Glutamatergic neuron (in vitro differentiated cells): ENCODE results near the gene ARIH2. TPM values are rescaled to one million over a fixed set of nuclear protein-coding genes. Genes with fewer than 3 reads are reported as not detected.
A peak's percentile ranks its signal among the peaks of the same experiment; 100 is the strongest.

Experiments used
- DNase-seq: peaks from one replicate; pipeline ENCODE4 v3.0.0; 2022
- H3K27ac Mint-ChIP-seq: one replicate; pipeline ENCODE4 v1.8.0; 2020; ENCODE audit warnings: mild to moderate bottlenecking, mixed read lengths, inconsistent platforms; ENCODE audit not compliant: unreplicated experiment
- H3K27me3 Mint-ChIP-seq: one replicate; pipeline ENCODE4 v1.8.0; 2020; ENCODE audit warnings: mild to moderate bottlenecking, moderate library complexity, mixed read lengths, inconsistent platforms; ENCODE audit not compliant: unreplicated experiment
- H3K36me3 Mint-ChIP-seq: one replicate; pipeline ENCODE4 v1.8.0; 2020; ENCODE audit warnings: mild to moderate bottlenecking, mixed read lengths, inconsistent platforms; ENCODE audit not compliant: unreplicated experiment
- H3K4me1 Mint-ChIP-seq: one replicate; pipeline ENCODE4 v1.8.0; 2020; ENCODE audit warnings: mild to moderate bottlenecking, low read depth, mixed read lengths, inconsistent platforms; ENCODE audit not compliant: unreplicated experiment
- H3K4me3 Mint-ChIP-seq: one replicate; pipeline ENCODE4 v1.8.0; 2020; ENCODE audit warnings: mild to moderate bottlenecking, mixed read lengths, inconsistent platforms; ENCODE audit not compliant: unreplicated experiment
- H3K9me3 Mint-ChIP-seq: one replicate; pipeline ENCODE4 v1.8.0; 2020; ENCODE audit warnings: mild to moderate bottlenecking, moderate library complexity, mixed read lengths, inconsistent platforms; ENCODE audit not compliant: unreplicated experiment
- total RNA-seq: library from RNA; stranded (reverse); fragmentation: NEBNext Ultra II Directional; extraction: Animal tissue kit (Norgen Biotek cat#: 25700); gene quantifications from one replicate; pipeline ENCODE4 v1.2.1, GENCODE V29; 2021; ENCODE audit not compliant: unreplicated experiment
- TF ChIP-seq, protein P1 (sequence below): fragments of 200-600 bp; sonication (generic); IDR thresholded peaks from one replicate; pipeline ENCODE4 v1.5.0; 2021; ENCODE audit not compliant: partially characterized antibody, unreplicated experiment

The ARIH2 gene
- total RNA-seq, 1 donor from 2014 or later: 74.6 TPM

DNA sequence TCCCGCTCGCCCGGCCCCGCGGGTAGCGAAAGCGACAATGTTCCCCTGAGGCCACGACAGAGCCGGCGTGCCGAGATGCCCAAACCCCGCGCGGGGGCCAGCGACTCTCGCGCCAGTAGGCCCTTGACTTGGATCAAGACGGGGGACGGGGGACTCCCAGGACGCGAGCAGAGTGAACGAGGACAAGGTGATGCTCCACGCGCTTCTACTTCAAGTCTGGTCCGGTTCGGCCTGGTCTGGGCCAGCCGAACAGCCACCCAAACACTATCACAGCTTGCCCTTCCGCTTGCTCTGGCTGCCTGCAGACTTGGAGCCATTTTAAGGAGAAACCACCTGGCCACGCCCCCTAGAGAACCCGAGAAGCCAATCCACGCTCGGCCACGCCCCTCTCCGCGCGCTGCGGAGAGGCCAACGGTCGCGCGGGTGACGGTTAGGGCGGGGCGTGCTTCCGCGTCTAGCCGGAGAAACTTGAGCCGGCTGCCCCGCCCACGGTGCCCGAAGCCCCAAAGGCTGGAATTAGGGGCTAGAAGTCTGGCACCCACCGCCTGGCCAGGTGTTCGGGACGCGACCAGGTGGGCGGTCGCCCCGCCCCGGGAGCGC is 102.7 kb downstream of the ARIH2 start:
- DNase-seq: peak; percentile 98
- peaks cover 14% of the 10 kb centered on the region for H3K9me3 Mint-ChIP-seq
- TF ChIP-seq, protein P1, sequence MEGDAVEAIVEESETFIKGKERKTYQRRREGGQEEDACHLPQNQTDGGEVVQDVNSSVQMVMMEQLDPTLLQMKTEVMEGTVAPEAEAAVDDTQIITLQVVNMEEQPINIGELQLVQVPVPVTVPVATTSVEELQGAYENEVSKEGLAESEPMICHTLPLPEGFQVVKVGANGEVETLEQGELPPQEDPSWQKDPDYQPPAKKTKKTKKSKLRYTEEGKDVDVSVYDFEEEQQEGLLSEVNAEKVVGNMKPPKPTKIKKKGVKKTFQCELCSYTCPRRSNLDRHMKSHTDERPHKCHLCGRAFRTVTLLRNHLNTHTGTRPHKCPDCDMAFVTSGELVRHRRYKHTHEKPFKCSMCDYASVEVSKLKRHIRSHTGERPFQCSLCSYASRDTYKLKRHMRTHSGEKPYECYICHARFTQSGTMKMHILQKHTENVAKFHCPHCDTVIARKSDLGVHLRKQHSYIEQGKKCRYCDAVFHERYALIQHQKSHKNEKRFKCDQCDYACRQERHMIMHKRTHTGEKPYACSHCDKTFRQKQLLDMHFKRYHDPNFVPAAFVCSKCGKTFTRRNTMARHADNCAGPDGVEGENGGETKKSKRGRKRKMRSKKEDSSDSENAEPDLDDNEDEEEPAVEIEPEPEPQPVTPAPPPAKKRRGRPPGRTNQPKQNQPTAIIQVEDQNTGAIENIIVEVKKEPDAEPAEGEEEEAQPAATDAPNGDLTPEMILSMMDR: no peak
- H3K27me3 Mint-ChIP-seq: peaks cover 11% of the 10 kb centered on the region
- H3K36me3 Mint-ChIP-seq: no peaks in the 10 kb centered on the region
- H3K4me3 Mint-ChIP-seq: peak overlapping the region; percentile 95
- peaks cover 11% of the 10 kb centered on the region for H3K4me1 Mint-ChIP-seq
- H3K27ac Mint-ChIP-seq: peak overlapping the region; percentile 90

DNA sequence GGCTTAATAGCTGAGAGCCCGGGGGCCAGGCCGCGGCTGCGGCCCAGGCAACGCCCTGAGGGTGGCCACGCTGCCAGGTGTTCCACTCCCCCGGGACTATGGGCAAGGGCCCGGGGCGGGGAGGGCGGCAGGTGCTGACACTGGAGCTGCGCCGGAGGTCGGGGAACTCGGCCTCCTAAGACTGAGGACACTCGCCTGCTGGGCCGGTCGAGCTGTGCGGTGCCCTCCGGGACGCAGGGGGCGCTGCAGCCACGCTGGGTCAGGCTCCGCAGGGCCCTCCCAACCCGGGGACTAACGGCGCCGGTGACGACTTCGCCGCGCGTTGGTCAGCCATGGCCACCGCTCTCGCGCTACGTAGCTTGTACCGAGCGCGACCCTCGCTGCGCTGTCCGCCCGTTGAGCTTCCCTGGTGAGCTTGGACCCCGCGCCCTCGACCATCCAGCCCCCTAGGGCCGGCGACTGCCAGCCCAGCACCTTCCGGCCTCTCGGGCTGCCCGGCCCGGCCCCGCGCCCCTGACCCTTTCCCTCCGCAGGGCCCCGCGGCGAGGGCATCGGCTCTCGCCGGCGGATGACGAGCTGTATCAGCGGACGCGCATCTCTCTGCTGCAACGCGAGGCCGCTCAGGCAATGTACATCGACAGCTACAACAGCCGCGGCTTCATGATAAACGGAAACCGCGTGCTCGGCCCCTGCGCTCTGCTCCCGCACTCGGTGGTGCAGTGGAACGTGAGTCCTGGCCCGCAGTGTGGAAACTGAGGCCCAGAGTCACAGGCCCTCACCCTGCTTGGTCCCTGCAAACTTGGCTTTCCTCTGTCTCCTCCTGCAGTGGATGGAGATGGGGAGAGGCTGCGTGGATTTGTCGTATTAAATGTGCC is 103.4 kb downstream of the ARIH2 start, which contains the start of gene NDUFAF3:
NDUFAF3 (plus strand) TSS at position 309 of the 875 bp plus-strand sequence; CDS start at position 333, 24 bp downstream.
- H3K27ac Mint-ChIP-seq: peak within 1 kb of the TSS; percentile 90
- TF ChIP-seq, protein P1: peak; percentile 96
- H3K4me3 Mint-ChIP-seq: peak within 1 kb of the TSS; percentile 95
- H3K36me3 Mint-ChIP-seq: no peaks in the 10 kb centered on the region
- H3K4me1 Mint-ChIP-seq: peaks cover 11% of the 10 kb centered on the region
- H3K9me3 Mint-ChIP-seq: peaks cover 15% of the 10 kb centered on the region
- peak; percentile 98 for DNase-seq
- H3K27me3 Mint-ChIP-seq: peaks cover 13% of the 10 kb centered on the region

DNA sequence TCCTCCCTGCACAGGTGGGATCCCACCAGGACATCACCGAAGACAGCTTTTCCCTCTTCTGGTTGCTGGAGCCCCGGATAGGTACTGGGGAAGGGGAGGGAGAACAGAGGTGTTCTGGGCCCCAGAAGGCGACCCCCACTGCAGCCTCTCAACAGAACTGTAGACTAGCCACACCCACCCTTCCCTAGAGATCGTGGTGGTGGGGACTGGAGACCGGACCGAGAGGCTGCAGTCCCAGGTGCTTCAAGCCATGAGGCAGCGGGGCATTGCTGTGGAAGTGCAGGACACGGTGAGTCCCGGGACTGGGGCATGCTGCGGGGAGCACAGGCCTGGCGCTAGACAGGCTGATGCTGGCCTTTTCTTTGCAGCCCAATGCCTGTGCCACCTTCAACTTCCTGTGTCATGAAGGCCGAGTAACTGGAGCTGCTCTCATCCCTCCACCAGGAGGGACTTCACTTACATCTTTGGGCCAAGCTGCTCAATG is 104.1 kb downstream of the ARIH2 start:
- DNase-seq: no peak
- Mint-ChIP-seq H3K36me3 (no peaks in the 10 kb centered on the region), H3K4me3 (peak overlapping the region; percentile 92), H3K27ac (peak overlapping the region; percentile 90), H3K27me3 (peaks cover 14% of the 10 kb centered on the region), H3K4me1 (peaks cover 11% of the 10 kb centered on the region), H3K9me3 (peaks cover 15% of the 10 kb centered on the region)
- TF ChIP-seq, protein P1: no peak

DNA sequence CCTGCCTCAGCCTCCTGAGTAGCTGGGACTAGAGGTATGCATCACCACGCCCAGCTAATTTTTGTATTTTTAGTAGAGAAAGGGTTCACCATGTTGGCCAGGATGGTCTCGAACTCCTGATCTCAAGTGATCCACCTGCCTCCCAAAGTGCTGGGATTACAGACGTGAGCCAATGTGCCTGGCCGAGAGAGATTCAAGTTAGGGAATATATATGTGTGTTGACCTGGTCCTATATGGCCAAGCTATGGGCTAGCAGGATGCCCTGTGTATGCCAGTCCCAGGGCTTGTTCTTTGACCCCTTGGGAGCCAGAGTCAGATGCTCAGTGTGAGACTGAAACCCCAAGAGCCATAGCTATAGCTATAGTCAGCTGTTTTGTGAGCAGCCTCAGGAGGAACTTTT is 105.1 kb downstream of the ARIH2 start:
- no peaks in the 10 kb centered on the region for H3K36me3 Mint-ChIP-seq
- TF ChIP-seq, protein P1: no peak

DNA sequence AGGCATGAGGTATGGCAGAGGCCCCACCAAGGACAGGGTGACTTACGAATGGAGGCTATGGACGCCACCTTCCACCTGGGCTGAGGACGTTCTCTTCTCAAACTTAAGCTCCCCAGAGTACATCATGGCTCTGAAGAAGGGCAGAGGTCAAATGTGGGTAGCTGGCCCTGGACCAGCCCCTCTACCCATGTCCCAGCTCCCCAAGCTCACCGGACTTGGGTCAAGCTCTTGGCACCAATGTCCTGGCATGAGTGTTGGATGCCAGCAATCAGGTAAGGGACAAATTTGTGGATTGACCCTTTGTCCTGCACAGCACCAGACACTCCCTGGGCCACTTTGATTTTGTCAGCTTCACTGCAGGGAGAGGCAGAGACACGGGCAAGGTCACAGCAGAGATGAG is 105.8 kb downstream of the ARIH2 start:
- TF ChIP-seq, protein P1: no peak
- Mint-ChIP-seq H3K27ac (no peak overlapping the region), H3K4me1 (peaks cover 15% of the 10 kb centered on the region), H3K36me3 (no peaks in the 10 kb centered on the region), H3K4me3 (no peak overlapping the region), H3K9me3 (peaks cover 13% of the 10 kb centered on the region), H3K27me3 (peaks cover 14% of the 10 kb centered on the region)
- no peak for DNase-seq

More for the DNA sequence above, 105.1 kb downstream of the ARIH2 start:
- H3K4me3 Mint-ChIP-seq: peak overlapping the region; percentile 30
- peaks cover 14% of the 10 kb centered on the region for H3K9me3 Mint-ChIP-seq
- H3K4me1 Mint-ChIP-seq: peaks cover 16% of the 10 kb centered on the region
- H3K27me3 Mint-ChIP-seq: peaks cover 14% of the 10 kb centered on the region
- no peak for DNase-seq
- H3K27ac Mint-ChIP-seq: no peak overlapping the region
